ENCODE data around the gene FBXW7. TPM values are rescaled to one million over a fixed set of nuclear protein-coding genes. Genes with fewer than 3 reads are reported as not detected.

The FBXW7 gene
- total RNA-seq, 4 donors from 2014 or later = 63.1 to 97.6 (median 70.7) TPM

- intact Hi-C loops (cut with DNase I) = no loop called here
- H3K4me1 ChIP-seq = peaks cover 0 to 18% (median 17%) of the 10 kb centered on the region in 4 donors
- no peak for DNase-seq (ENCODE audit: extremely low spot score)
- 69% methylated on average over 3 of the region's 3 CpGs for WGBS
- TF ChIP-seq CTCF (IDR thresholded peaks at IDR 0.05) = no peak
- no peak overlapping the region for H3K4me3 ChIP-seq
- H3K27me3 ChIP-seq = no peaks in the 10 kb centered on the region
- H3K36me3 ChIP-seq = no peaks in the 10 kb centered on the region
- no peak overlapping the region for H3K27ac ChIP-seq (replicated peaks in 1 of 4)
- H3K9me3 ChIP-seq = no peaks in the 10 kb centered on the region
These were observed 161.1 kb downstream of the FBXW7 start for GRCh38 chr4:152374606-152375285.

GRCh38 chr4:152374153-152374552, 161.7 kb downstream of the FBXW7 start:
- DNase-seq (ENCODE audit: extremely low spot score) = no peak
- Histone ChIP-seq H3K27ac (replicated peaks in 1 of 4) (no peak overlapping the region), H3K27me3 (no peaks in the 10 kb centered on the region), H3K4me3 (no peak overlapping the region), H3K9me3 (no peaks in the 10 kb centered on the region), H3K36me3 (no peaks in the 10 kb centered on the region), H3K4me1 (peaks cover 0 to 18% (median 17%) of the 10 kb centered on the region in 4 donors)
- intact Hi-C loops (cut with DNase I) = no loop called here
- TF ChIP-seq POLR2AphosphoS5 (IDR thresholded peaks at IDR 0.05) (no peak), EP300 (IDR thresholded peaks at IDR 0.05) (no peak), POLR2A (IDR thresholded peaks at IDR 0.05; ENCODE audit: low read depth) (no peak), CTCF (IDR thresholded peaks at IDR 0.05) (no peak)
- WGBS = 84% methylated on average over 1 of the region's 1 CpG

- TF ChIP-seq EP300 (IDR thresholded peaks at IDR 0.05) = no peak
- TF ChIP-seq CTCF (IDR thresholded peaks at IDR 0.05) = no peak
- no peak for TF ChIP-seq POLR2AphosphoS5 (IDR thresholded peaks at IDR 0.05)
- TF ChIP-seq POLR2A (IDR thresholded peaks at IDR 0.05; ENCODE audit: low read depth) = no peak
- Histone ChIP-seq H3K27ac (replicated peaks in 1 of 4) (no peak overlapping the region), H3K27me3 (no peaks in the 10 kb centered on the region), H3K4me1 (peaks cover 0 to 17% (median 15%) of the 10 kb centered on the region in 4 donors), H3K4me3 (no peak overlapping the region), H3K9me3 (no peaks in the 10 kb centered on the region), H3K36me3 (no peaks in the 10 kb centered on the region)
- intact Hi-C loops (cut with DNase I) = no loop called here
- no peak for DNase-seq (ENCODE audit: extremely low spot score)
These were observed 163.4 kb downstream of the FBXW7 start for GRCh38 chr4:152372444-152372843.

- WGBS = 32% methylated on average over 1 of the region's 1 CpG
- Histone ChIP-seq H3K9me3 (no peaks in the 10 kb centered on the region), H3K36me3 (peaks cover 0 to 7% (median 0%) of the 10 kb centered on the region in 4 donors), H3K27ac (replicated peaks in 1 of 4) (no peak overlapping the region), H3K27me3 (no peaks in the 10 kb centered on the region), H3K4me1 (peaks cover 0 to 16% (median 13%) of the 10 kb centered on the region in 4 donors), H3K4me3 (no peak overlapping the region)
- intact Hi-C loops (cut with DNase I) = no loop called here
- TF ChIP-seq EP300 (IDR thresholded peaks at IDR 0.05) (no peak), POLR2AphosphoS5 (IDR thresholded peaks at IDR 0.05) (no peak), POLR2A (IDR thresholded peaks at IDR 0.05; ENCODE audit: low read depth) (no peak), CTCF (IDR thresholded peaks at IDR 0.05) (peak in 2 of 3 experiments; percentile 35 to 38)
- no peak for DNase-seq (ENCODE audit: extremely low spot score)
These were observed 166.0 kb downstream of the FBXW7 start for GRCh38 chr4:152369902-152370295.
